ENCODE data around the gene CREM.

GRCh38 chr10:35096312-35096711, 30.3 kb upstream of the CREM start:
- TF ChIP-seq EZH2phosphoT487 (IDR thresholded peaks at IDR 0.05; ENCODE audit: borderline replicate concordance) = no peak
- TF ChIP-seq, protein P1, sequence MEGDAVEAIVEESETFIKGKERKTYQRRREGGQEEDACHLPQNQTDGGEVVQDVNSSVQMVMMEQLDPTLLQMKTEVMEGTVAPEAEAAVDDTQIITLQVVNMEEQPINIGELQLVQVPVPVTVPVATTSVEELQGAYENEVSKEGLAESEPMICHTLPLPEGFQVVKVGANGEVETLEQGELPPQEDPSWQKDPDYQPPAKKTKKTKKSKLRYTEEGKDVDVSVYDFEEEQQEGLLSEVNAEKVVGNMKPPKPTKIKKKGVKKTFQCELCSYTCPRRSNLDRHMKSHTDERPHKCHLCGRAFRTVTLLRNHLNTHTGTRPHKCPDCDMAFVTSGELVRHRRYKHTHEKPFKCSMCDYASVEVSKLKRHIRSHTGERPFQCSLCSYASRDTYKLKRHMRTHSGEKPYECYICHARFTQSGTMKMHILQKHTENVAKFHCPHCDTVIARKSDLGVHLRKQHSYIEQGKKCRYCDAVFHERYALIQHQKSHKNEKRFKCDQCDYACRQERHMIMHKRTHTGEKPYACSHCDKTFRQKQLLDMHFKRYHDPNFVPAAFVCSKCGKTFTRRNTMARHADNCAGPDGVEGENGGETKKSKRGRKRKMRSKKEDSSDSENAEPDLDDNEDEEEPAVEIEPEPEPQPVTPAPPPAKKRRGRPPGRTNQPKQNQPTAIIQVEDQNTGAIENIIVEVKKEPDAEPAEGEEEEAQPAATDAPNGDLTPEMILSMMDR (conservative IDR thresholded peaks at IDR 0.05; ENCODE audit: low read length) = no peak

All from Loucy (cell line).